Uterus (tissue), 4 donors: Measurements from ENCODE around the gene ASB10. TPM values are rescaled to one million over a fixed set of nuclear protein-coding genes. Genes with fewer than 3 reads are reported as not detected.

ENCODE experiments used
- DNase-seq, 2 donors: peaks; one replicate each; pipeline ENCODE4 v3.0.0-alpha.2; 2019 to 2020
- H3K27ac ChIP-seq, 2 donors: fragments of 200-600 bp; sonication (generic); 1 replicate in 1 of 2; 2 replicates in 1 of 2; pipeline ENCODE4 v1.5.1; 2016 to 2018
- H3K27me3 ChIP-seq, 2 donors: fragments of 200-600 bp; sonication (generic); one replicate each; pipeline ENCODE4 v1.5.1; 2018 to 2019; ENCODE audit warnings: control low read depth in 1 of 2
- H3K36me3 ChIP-seq, 2 donors: fragments of 200-600 bp; sonication (generic); one replicate each; pipeline ENCODE4 v1.5.1; 2019; ENCODE audit warnings: control low read depth in 1 of 2
- H3K4me1 ChIP-seq, 2 donors: fragments of 200-600 bp; sonication (generic); one replicate each; pipeline ENCODE4 v1.5.1; 2018 to 2019; ENCODE audit warnings: control low read depth in 1 of 2
- H3K4me3 ChIP-seq, 2 donors: fragments of 200-600 bp; sonication (generic); 1 replicate in 1 of 2; 2 replicates in 1 of 2; pipeline ENCODE4 v1.5.1; 2018 to 2019; ENCODE audit warnings: mild to moderate bottlenecking in 1 of 2
- H3K9me3 ChIP-seq, 2 donors: fragments of 200-600 bp; sonication (generic); one replicate each; pipeline ENCODE4 v1.5.1; 2019; ENCODE audit warnings: control low read depth in 1 of 2
- CTCF ChIP-seq, 4 experiments: fragments of 200-600 bp in 2 of 4; fragments of 450-650 bp in 2 of 4; sonication (generic) in 2 of 4; IDR thresholded peaks; one replicate each; pipeline ENCODE4 v1.5.1; 2016 to 2019; ENCODE audit warnings: antibody characterized with exemption in 4 of 4, mild to moderate bottlenecking in 2 of 4, moderate library complexity in 1 of 4
- POLR2A ChIP-seq, 2 donors: fragments of 450-650 bp; IDR thresholded peaks; one replicate each; pipeline ENCODE4 v1.6.1; 2016; ENCODE audit warnings: antibody characterized with exemption in 2 of 2, mild to moderate bottlenecking in 1 of 2, moderate library complexity in 1 of 2
- intact Hi-C: fragments of 100-400 bp; cut with DNase I; formaldehyde crosslinking; loops from one replicate; pipeline ENCODE4 v1.15.1; 2023; ENCODE audit warnings: low total_unique reads
- total RNA-seq, 4 donors: library from RNA; depleted of rRNA in 3 of 4; stranded (reverse); fragments of >200 nt in 3 of 4; gene quantifications; one replicate each; pipeline versions ENCODE4 v1.1.0 to v1.2.4, GENCODE V29; 2014 to 2023
- donor health status: DM: yes; HTN: yes; CAD: no.

Gene ASB10
- total RNA-seq, 4 donors from 2014 or later: not detected

- H3K4me1 ChIP-seq: no peaks in the 10 kb centered on the region
- H3K27me3 ChIP-seq: no peaks in the 10 kb centered on the region
- TF ChIP-seq POLR2A (IDR thresholded peaks at IDR 0.05) (no peak), CTCF (IDR thresholded peaks at IDR 0.05) (no peak)
- no peak overlapping the region for H3K27ac ChIP-seq
- no peak overlapping the region for H3K4me3 ChIP-seq
- no peaks in the 10 kb centered on the region for H3K36me3 ChIP-seq
- intact Hi-C loops: loop anchor here (10.0 kb wide), 1 partner anchor 170 kb away; no protein-coding TSS in a partner anchor
- DNase-seq: no peak
- H3K9me3 ChIP-seq: no peaks in the 10 kb centered on the region
Measured at GRCh38 chr7:151134743-151135524, 52.1 kb downstream of the ASB10 start.

- Histone ChIP-seq H3K27me3 (no peaks in the 10 kb centered on the region), H3K27ac (no peak overlapping the region), H3K36me3 (no peaks in the 10 kb centered on the region), H3K4me3 (no peak overlapping the region), H3K4me1 (no peaks in the 10 kb centered on the region), H3K9me3 (no peaks in the 10 kb centered on the region)
- no peak for TF ChIP-seq POLR2A (IDR thresholded peaks at IDR 0.05)
- no peak for TF ChIP-seq CTCF (IDR thresholded peaks at IDR 0.05)
- intact Hi-C loops: loop anchor here (10.0 kb wide), 1 partner anchor 171 kb away; no protein-coding TSS in a partner anchor
- DNase-seq: peak in 1 of 2 donors; percentile 12
Measured at GRCh38 chr7:151133986-151134742, 52.9 kb downstream of the ASB10 start.

GRCh38 chr7:151133266-151133985 is 53.6 kb downstream of the ASB10 start:
- H3K36me3 ChIP-seq: no peaks in the 10 kb centered on the region
- H3K4me3 ChIP-seq: no peak overlapping the region
- TF ChIP-seq CTCF (IDR thresholded peaks at IDR 0.05): no peak
- TF ChIP-seq POLR2A (IDR thresholded peaks at IDR 0.05): no peak
- no peaks in the 10 kb centered on the region for H3K9me3 ChIP-seq
- DNase-seq: no peak
- intact Hi-C loops: loop anchor here (10.0 kb wide), 1 partner anchor 171 kb away; no protein-coding TSS in a partner anchor
- no peak overlapping the region for H3K27ac ChIP-seq
- no peaks in the 10 kb centered on the region for H3K27me3 ChIP-seq
- no peaks in the 10 kb centered on the region for H3K4me1 ChIP-seq

- intact Hi-C loops: loop anchor here (10.0 kb wide), 1 partner anchor 172 kb away; no protein-coding TSS in a partner anchor
- Histone ChIP-seq H3K27ac (no peak overlapping the region), H3K4me3 (no peak overlapping the region), H3K36me3 (no peaks in the 10 kb centered on the region), H3K4me1 (no peaks in the 10 kb centered on the region), H3K27me3 (no peaks in the 10 kb centered on the region), H3K9me3 (no peaks in the 10 kb centered on the region)
- TF ChIP-seq POLR2A (IDR thresholded peaks at IDR 0.05): no peak
- TF ChIP-seq CTCF (IDR thresholded peaks at IDR 0.05): no peak
- peak in 1 of 2 donors; percentile 11 for DNase-seq
Measured at GRCh38 chr7:151132461-151133205, 54.4 kb downstream of the ASB10 start.
